OCI-LY3 (cell line): ENCODE data around the gene CLDND2.

Source experiments
- CTCF ChIP-seq: fragments of 200-600, 300-600 bp; sonication (generic); IDR thresholded peaks from 2 replicates; pipeline ENCODE4 v1.5.1; 2014; ENCODE audit warnings: antibody characterized with exemption, low read length, low read depth
- EZH2phosphoT487 ChIP-seq: fragments of 200-600 bp; shearing (Covaris generic); IDR thresholded peaks from 2 replicates; pipeline ENCODE4 v1.6.1; 2018; ENCODE audit warnings: antibody characterized with exemption, mixed run types, low read depth

GRCh38 chr19:51398096-51398704, 29.4 kb upstream of the CLDND2 start:
- TF ChIP-seq EZH2phosphoT487: no peak
- peak; percentile 80 for TF ChIP-seq CTCF
